GM12878 (cell line): Measurements from ENCODE around the gene SHH. TPM values are rescaled to one million over a fixed set of nuclear protein-coding genes. Genes with fewer than 3 reads are reported as not detected.

Source experiments
- ATAC-seq: fragments of 200-7000 bp; cut with Tn5 transposase; 3 replicates; pipeline ENCODE4 v1.9.1; 2020; ENCODE audit warnings: mild to moderate bottlenecking, moderate library complexity
- BruUV-seq: library from RNA; stranded (reverse); fragments of 400-500 nt; replicated peaks from 2 replicates; lab custom pipeline; 2021; lab: Mats Ljungman, UMichigan
- CTCF ChIA-PET: fragments of 300-600 bp; sonication (Branson Sonifier 250); formaldehyde crosslinking; extraction: SDS; loops from one replicate; lab custom pipeline; 2021; ENCODE audit warnings: inconsistent platforms; lab: Yijun Ruan, JAX
- POLR2A ChIA-PET: fragments of 350-600 bp; formaldehyde crosslinking; extraction: SDS; loops from one replicate; lab custom pipeline; 2021; ENCODE audit warnings: inconsistent platforms; lab: Charles Lee
- RAD21 ChIA-PET: fragments of 300-600 bp; sonication (Branson Sonifier 250); formaldehyde crosslinking; loops from one replicate; lab custom pipeline; 2023; ENCODE audit warnings: antibody characterized with exemption; ENCODE audit not compliant: unreplicated experiment; lab: Charles Lee
- SMC1A ChIA-PET: fragments of 300-600 bp; sonication (Branson Sonifier 250); formaldehyde crosslinking; loops from one replicate; lab custom pipeline; 2023; ENCODE audit not compliant: unreplicated experiment, uncharacterized antibody; lab: Charles Lee
- DNase-seq: peaks from one replicate; pipeline ENCODE4 v3.0.0-alpha.2; 2011; ENCODE audit warnings: low read depth, low spot score
- FAIRE-seq: peaks from 3 replicates; lab custom pipeline; 2011; peaks lifted over from hg19 to GRCh38; lab: Jason Lieb, UNC
- H2AFZ ChIP-seq: 2 replicates; pipeline ENCODE4 v1.6.0; 2011; ENCODE audit warnings: low read depth, low read length, control low read depth; ENCODE audit not compliant: control insufficient read depth
- H3K27ac ChIP-seq: 2 replicates; pipeline ENCODE4 v1.5.1; 2011; ENCODE audit warnings: control low read depth; ENCODE audit not compliant: control insufficient read depth, insufficient read depth
- H3K27me3 ChIP-seq, 2 experiments: replicated peaks in 1 of 2; 2 replicates each; pipeline versions ENCODE4 v1.6.0 to v1.6.1; 2011; ENCODE audit warnings: low read length in 1 of 2; ENCODE audit not compliant: control insufficient read depth in 2 of 2, insufficient read depth in 2 of 2
- H3K36me3 ChIP-seq, 2 experiments: 2 replicates each; pipeline ENCODE4 v1.5.1; 2011; ENCODE audit warnings: low read length in 1 of 2; ENCODE audit not compliant: control insufficient read depth in 2 of 2, insufficient read depth in 2 of 2
- H3K4me1 ChIP-seq: 2 replicates; pipeline ENCODE4 v1.6.1; 2011; ENCODE audit warnings: mild to moderate bottlenecking, low read length, moderate library complexity, mixed read lengths; ENCODE audit not compliant: control insufficient read depth, insufficient read depth
- H3K4me2 ChIP-seq: 2 replicates; pipeline ENCODE4 v1.6.0; 2011; ENCODE audit warnings: control low read depth; ENCODE audit not compliant: control insufficient read depth, insufficient read depth
- H3K4me3 ChIP-seq: fragments of 200-600 bp; sonication (generic); 2 replicates; pipeline ENCODE4 v1.5.1; 2016
- H3K79me2 ChIP-seq: 2 replicates; pipeline ENCODE4 v1.6.0; 2011; ENCODE audit warnings: low read length; ENCODE audit not compliant: control insufficient read depth, insufficient read depth
- H3K9ac ChIP-seq: 2 replicates; pipeline ENCODE4 v1.8.0; 2011; ENCODE audit warnings: low read length, control low read depth, mixed read lengths; ENCODE audit not compliant: control insufficient read depth, insufficient read depth
- H3K9me3 ChIP-seq: replicated peaks from 3 replicates; pipeline ENCODE4 v1.5.1; 2011; ENCODE audit warnings: mild to moderate bottlenecking, low read length; ENCODE audit not compliant: control insufficient read depth, insufficient read depth
- H4K20me1 ChIP-seq: 2 replicates; pipeline ENCODE4 v1.6.0; 2011; ENCODE audit not compliant: control insufficient read depth, insufficient read depth
- BCL11A ChIP-seq: IDR thresholded peaks from 2 replicates; pipeline ENCODE4 v1.6.1; 2011; ENCODE audit warnings: low read depth, low read length
- CEBPB ChIP-seq, 2 experiments: fragments of 150-350 bp in 1 of 2; IDR thresholded peaks; 2 replicates each; pipeline ENCODE4 v1.6.1; 2012 to 2014; ENCODE audit warnings: low read depth in 2 of 2, low read length in 2 of 2, borderline replicate concordance in 1 of 2, inconsistent platforms in 1 of 2
- CUX1 ChIP-seq: IDR thresholded peaks from 2 replicates; pipeline ENCODE4 v1.6.1; 2012; ENCODE audit warnings: improper control_type of control experiment, low read depth, low read length; ENCODE audit not compliant: insufficient replicate concordance
- NR2C2 ChIP-seq: IDR thresholded peaks from 2 replicates; pipeline ENCODE4 v1.6.1; 2011; ENCODE audit warnings: borderline replicate concordance, low read depth; ENCODE audit not compliant: control insufficient read depth, insufficient read length
- REST ChIP-seq: IDR thresholded peaks from 2 replicates; pipeline ENCODE4 v1.6.1; 2012; ENCODE audit warnings: mild to moderate bottlenecking, low read depth, low read length
- WGBS: methylation state at CpG from one replicate; pipeline ENCODE4 v1.1.6; 2016; ENCODE audit warnings: low lambda C conversion rate; ENCODE audit not compliant: insufficient replicate concordance, insufficient coverage; ENCODE audit errors: missing lambda C conversion rate; 5-methylcytosine and 5-hydroxymethylcytosine counted together
- in situ Hi-C: fragments of 300-500 bp; cut with MboI; formaldehyde crosslinking; loops from 9 replicates; pipeline ENCODE4 v1.14.3; 2018; ENCODE audit warnings: mixed read lengths
- intact Hi-C: fragments of 100-400 bp; cut with micrococcal nuclease; formaldehyde crosslinking; loops from one replicate; pipeline ENCODE4 v1.14.2; 2022; ENCODE audit not compliant: unreplicated experiment
- polyA plus RNA-seq, 11 experiments: library from polyadenylated mRNA; depleted of rRNA in 4 of 11; unstranded in 6 of 11; stranded (reverse) in 5 of 11; fragments of >200 nt; fragmentation: Nextera tagmentation in 4 of 11; fragmentation: Illumina TruSeq in 1 of 11; extraction: Ambion mirVana in 4 of 11; extraction: Trizol in 1 of 11; gene quantifications; 1 replicate in 1 of 11; 2 replicates in 10 of 11; pipeline versions ENCODE4 v1.2.1 to v1.2.3, GENCODE V29; 2011 to 2016; ENCODE audit warnings: inconsistent platforms in 2 of 11, missing spikeins in 2 of 11, low read depth in 1 of 11
- total RNA-seq, 4 experiments: library from RNA; depleted of rRNA in 3 of 4; stranded (reverse); fragments of >200 nt in 3 of 4; fragmentation: Illumina TruSeq in 1 of 4; extraction: Trizol in 1 of 4; gene quantifications; 2 replicates each; pipeline versions ENCODE4 v1.2.1 to v1.2.3, GENCODE V29; 2013 to 2021
- TF ChIP-seq, protein P1 (sequence below): IDR thresholded peaks from 2 replicates; pipeline ENCODE4 v1.6.1; 2011; ENCODE audit warnings: low read depth, low read length, improper control_type of control experiment, borderline replicate concordance
- TF ChIP-seq, protein P2 (sequence below): IDR thresholded peaks from 2 replicates; pipeline ENCODE4 v1.6.1; 2011; ENCODE audit warnings: mild to moderate bottlenecking, low read depth, low read length, moderate library complexity; ENCODE audit not compliant: insufficient replicate concordance

The SHH gene
- total and polyA plus RNA-seq, 10 of the 15 experiments (the other 5 are each of a cell fraction or from before 2014, with no cell fraction given): not detected

DNA sequence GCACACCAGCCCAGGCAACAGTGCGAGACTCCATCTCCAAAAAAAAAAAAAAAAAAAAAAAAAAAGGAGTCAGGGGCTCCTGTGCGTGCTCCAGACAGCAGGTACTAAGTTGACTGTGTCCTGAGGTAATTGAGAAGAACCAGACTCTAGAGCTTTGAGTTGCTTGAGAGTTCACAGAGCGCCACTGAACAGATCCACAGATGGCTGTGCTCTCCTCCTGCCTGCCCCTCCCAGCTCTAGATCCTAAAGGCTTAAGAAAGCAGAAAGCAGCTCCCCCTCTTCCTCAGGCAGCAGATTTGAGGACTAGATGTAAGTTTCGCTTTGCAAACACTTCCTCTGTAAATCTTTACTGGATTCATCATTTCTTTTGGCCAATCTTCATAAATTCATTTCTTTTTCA, 38.7 kb downstream of the SHH start (continued):
- no peak for TF ChIP-seq REST
- TF ChIP-seq, protein P1, sequence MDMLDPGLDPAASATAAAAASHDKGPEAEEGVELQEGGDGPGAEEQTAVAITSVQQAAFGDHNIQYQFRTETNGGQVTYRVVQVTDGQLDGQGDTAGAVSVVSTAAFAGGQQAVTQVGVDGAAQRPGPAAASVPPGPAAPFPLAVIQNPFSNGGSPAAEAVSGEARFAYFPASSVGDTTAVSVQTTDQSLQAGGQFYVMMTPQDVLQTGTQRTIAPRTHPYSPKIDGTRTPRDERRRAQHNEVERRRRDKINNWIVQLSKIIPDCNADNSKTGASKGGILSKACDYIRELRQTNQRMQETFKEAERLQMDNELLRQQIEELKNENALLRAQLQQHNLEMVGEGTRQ: no peak
- TF ChIP-seq, protein P2, sequence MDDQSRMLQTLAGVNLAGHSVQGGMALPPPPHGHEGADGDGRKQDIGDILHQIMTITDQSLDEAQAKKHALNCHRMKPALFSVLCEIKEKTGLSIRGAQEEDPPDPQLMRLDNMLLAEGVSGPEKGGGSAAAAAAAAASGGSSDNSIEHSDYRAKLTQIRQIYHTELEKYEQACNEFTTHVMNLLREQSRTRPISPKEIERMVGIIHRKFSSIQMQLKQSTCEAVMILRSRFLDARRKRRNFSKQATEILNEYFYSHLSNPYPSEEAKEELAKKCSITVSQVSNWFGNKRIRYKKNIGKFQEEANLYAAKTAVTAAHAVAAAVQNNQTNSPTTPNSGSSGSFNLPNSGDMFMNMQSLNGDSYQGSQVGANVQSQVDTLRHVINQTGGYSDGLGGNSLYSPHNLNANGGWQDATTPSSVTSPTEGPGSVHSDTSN: no peak

GRCh38 chr7:155770241-155770640, 42.0 kb downstream of the SHH start:
- no peaks in the 10 kb centered on the region for H3K9me3 ChIP-seq
- 90% methylated on average over 6 of the region's 6 CpGs for WGBS
- POLR2A ChIA-PET: interaction anchor here (0.6 kb wide), 1 partner anchor 10 kb away, joined by 5 read pairs; no protein-coding TSS in a partner anchor
- ATAC-seq (no peak), DNase-seq (no peak), FAIRE-seq (no peak)
- H3K36me3 ChIP-seq: peaks cover 25 to 64% of the 10 kb centered on the region in 2 experiments
- BruUV-seq: no TSS peak
- RAD21 ChIA-PET: interaction anchor here (1.1 to 1.7 kb wide), 2 partner anchors 171 to 173 kb away, joined by 4 to 5 read pairs; no protein-coding TSS in a partner anchor
- no peaks in the 10 kb centered on the region for H3K27me3 ChIP-seq
- in situ Hi-C loops (loop anchor here (25.0 kb wide), 1 partner anchor 383 kb away; no protein-coding TSS in a partner anchor), intact Hi-C loops (no loop called here)
- CTCF ChIA-PET: interaction anchor here (1.2 to 3.0 kb wide), 3 partner anchors 30 to 173 kb away, joined by 4 to 24 read pairs (median 6); no protein-coding TSS in a partner anchor
- peaks cover 1% of the 10 kb centered on the region; the same call in 1 of the 2 replicates for H3K79me2 ChIP-seq
- H4K20me1 ChIP-seq: no peaks in the 10 kb centered on the region; the same call in 1 of the 2 replicates
- SMC1A ChIA-PET: interaction anchor here (1.1 to 1.8 kb wide), 4 partner anchors 16 to 171 kb away, joined by 3 to 6 read pairs (median 3); no protein-coding TSS in a partner anchor
- H2AFZ ChIP-seq: no peak overlapping the region
- 0 out of 2 replicates have a peak, but pooled peaks cover 3% of the 10 kb centered on the region for H3K4me1 ChIP-seq
- H3K4me2 ChIP-seq: no peak overlapping the region
- no peak overlapping the region for H3K4me3 ChIP-seq
- H3K27ac ChIP-seq: no peak overlapping the region
- H3K9ac ChIP-seq: no peak overlapping the region
- no peak for TF ChIP-seq CEBPB (IDR thresholded peaks at IDR 0.05; ENCODE audit: borderline replicate concordance in 1 of 2, low read depth in 2 of 2, low read length in 2 of 2)
- TF ChIP-seq NR2C2: no peak
- TF ChIP-seq CUX1: no peak
- no peak for TF ChIP-seq BCL11A
